ENCODE measurements around the gene KRTAP4-3. TPM values are rescaled to one million over a fixed set of nuclear protein-coding genes. Genes with fewer than 3 reads are reported as not detected.
"Not testable (repeated sequence)": the region's sequence is repeated elsewhere in the genome, so short reads cannot be mapped to it uniquely, and the experiment has no call there.

KRTAP4-3 gene
- total and polyA plus RNA-seq, 2 donors from 2014 or later, result not detected

DNA sequence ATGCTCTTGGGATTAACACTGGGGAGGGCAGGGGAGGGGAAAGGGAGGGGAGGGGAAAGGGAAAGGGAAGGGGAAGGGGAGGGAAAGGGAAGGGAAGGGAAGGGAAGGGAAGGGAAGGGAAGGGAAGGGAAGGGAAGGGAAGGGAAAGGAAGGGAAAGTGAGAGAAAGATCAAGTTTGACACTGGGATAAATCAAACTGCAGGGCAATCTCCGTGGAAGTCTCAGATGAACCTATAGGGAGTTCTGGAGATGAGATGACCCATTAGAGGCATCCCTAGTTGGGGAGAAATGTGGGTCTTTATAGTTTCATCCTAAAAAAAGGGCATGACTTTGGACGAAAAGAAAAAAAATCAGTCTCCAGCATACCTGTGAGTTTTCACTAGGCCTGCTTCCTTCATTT, 46.3 kb downstream of the KRTAP4-3 start:
- no peaks in the 10 kb centered on the region for H3K36me3 ChIP-seq (ENCODE audit: control insufficient read depth in 2 of 3, insufficient read depth in 3 of 3, low read length in 3 of 3)
- H3K27me3 ChIP-seq (ENCODE audit: control insufficient read depth, insufficient read depth, low read length), result no peaks in the 10 kb centered on the region
- H3K27ac ChIP-seq (ENCODE audit: low read depth in 2 of 2, low read length in 2 of 2), result no peak overlapping the region
- H3K9ac ChIP-seq (ENCODE audit: low read length in 3 of 3), result no peak overlapping the region
- FAIRE-seq (no peak), DNase-seq (no peak)
- TF ChIP-seq, protein P1, sequence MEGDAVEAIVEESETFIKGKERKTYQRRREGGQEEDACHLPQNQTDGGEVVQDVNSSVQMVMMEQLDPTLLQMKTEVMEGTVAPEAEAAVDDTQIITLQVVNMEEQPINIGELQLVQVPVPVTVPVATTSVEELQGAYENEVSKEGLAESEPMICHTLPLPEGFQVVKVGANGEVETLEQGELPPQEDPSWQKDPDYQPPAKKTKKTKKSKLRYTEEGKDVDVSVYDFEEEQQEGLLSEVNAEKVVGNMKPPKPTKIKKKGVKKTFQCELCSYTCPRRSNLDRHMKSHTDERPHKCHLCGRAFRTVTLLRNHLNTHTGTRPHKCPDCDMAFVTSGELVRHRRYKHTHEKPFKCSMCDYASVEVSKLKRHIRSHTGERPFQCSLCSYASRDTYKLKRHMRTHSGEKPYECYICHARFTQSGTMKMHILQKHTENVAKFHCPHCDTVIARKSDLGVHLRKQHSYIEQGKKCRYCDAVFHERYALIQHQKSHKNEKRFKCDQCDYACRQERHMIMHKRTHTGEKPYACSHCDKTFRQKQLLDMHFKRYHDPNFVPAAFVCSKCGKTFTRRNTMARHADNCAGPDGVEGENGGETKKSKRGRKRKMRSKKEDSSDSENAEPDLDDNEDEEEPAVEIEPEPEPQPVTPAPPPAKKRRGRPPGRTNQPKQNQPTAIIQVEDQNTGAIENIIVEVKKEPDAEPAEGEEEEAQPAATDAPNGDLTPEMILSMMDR (IDR thresholded peaks at IDR 0.05; ENCODE audit: borderline replicate concordance, extremely low read depth, insufficient read depth), result no peak
- no peaks in the 10 kb centered on the region for H3K4me1 ChIP-seq (ENCODE audit: control insufficient read depth in 2 of 3, insufficient read depth in 2 of 3, low read depth in 1 of 3, low read length in 3 of 3)
- intact Hi-C loops (cut with DNase I), result no loop called here
- H3K9me3 ChIP-seq (ENCODE audit: control insufficient read depth in 2 of 3, insufficient read depth in 1 of 3, low read length in 3 of 3), result no peaks in the 10 kb centered on the region
- H3K4me3 ChIP-seq (ENCODE audit: low read length in 3 of 3), result no peak overlapping the region

- H3K9ac ChIP-seq (ENCODE audit: low read length in 3 of 3); H3K36me3 ChIP-seq (ENCODE audit: control insufficient read depth in 2 of 3, insufficient read depth in 3 of 3, low read length in 3 of 3); H3K27ac ChIP-seq (ENCODE audit: low read depth in 2 of 2, low read length in 2 of 2); H3K4me3 ChIP-seq (ENCODE audit: low read length in 3 of 3); H3K9me3 ChIP-seq (ENCODE audit: control insufficient read depth in 2 of 3, insufficient read depth in 1 of 3, low read length in 3 of 3); DNase-seq; FAIRE-seq; H3K4me1 ChIP-seq (ENCODE audit: control insufficient read depth in 2 of 3, insufficient read depth in 2 of 3, low read depth in 1 of 3, low read length in 3 of 3); H3K27me3 ChIP-seq (ENCODE audit: control insufficient read depth, insufficient read depth, low read length); intact Hi-C loops (cut with DNase I): not testable (repeated sequence)
These were observed 48.0 kb downstream of the KRTAP4-3 start for GRCh38 chr17:41119696-41120690.

- no peak for FAIRE-seq
- H3K27me3 ChIP-seq (ENCODE audit: control insufficient read depth, insufficient read depth, low read length), result no peaks in the 10 kb centered on the region
- H3K9ac ChIP-seq (ENCODE audit: low read length in 3 of 3), result no peak overlapping the region
- no peaks in the 10 kb centered on the region for H3K9me3 ChIP-seq (ENCODE audit: control insufficient read depth in 2 of 3, insufficient read depth in 1 of 3, low read length in 3 of 3)
- H3K36me3 ChIP-seq (ENCODE audit: control insufficient read depth in 2 of 3, insufficient read depth in 3 of 3, low read length in 3 of 3), result no peaks in the 10 kb centered on the region
- H3K27ac ChIP-seq (ENCODE audit: low read depth in 2 of 2, low read length in 2 of 2), result no peak overlapping the region
- TF ChIP-seq, protein P1 (IDR thresholded peaks at IDR 0.05; ENCODE audit: borderline replicate concordance, extremely low read depth, insufficient read depth), result no peak
- H3K4me1 ChIP-seq (ENCODE audit: control insufficient read depth in 2 of 3, insufficient read depth in 2 of 3, low read depth in 1 of 3, low read length in 3 of 3), result no peaks in the 10 kb centered on the region
- no peak for DNase-seq
- H3K4me3 ChIP-seq (ENCODE audit: low read length in 3 of 3), result no peak overlapping the region
- intact Hi-C loops (cut with DNase I), result no loop called here
These were observed 49.3 kb downstream of the KRTAP4-3 start for GRCh38 chr17:41118721-41119120.

GRCh38 chr17:41117846-41118386, 50.1 kb downstream of the KRTAP4-3 start, which contains the start of gene KRTAP4-11:
TSS of gene KRTAP4-11 (minus strand) at chr17:41118373. CDS start at chr17:41118315, 58 bp downstream.
- H3K4me3 ChIP-seq (ENCODE audit: low read length in 3 of 3); H3K4me1 ChIP-seq (ENCODE audit: control insufficient read depth in 2 of 3, insufficient read depth in 2 of 3, low read depth in 1 of 3, low read length in 3 of 3); intact Hi-C loops (cut with DNase I); H3K9ac ChIP-seq (ENCODE audit: low read length in 3 of 3); FAIRE-seq; H3K27me3 ChIP-seq (ENCODE audit: control insufficient read depth, insufficient read depth, low read length); H3K27ac ChIP-seq (ENCODE audit: low read depth in 2 of 2, low read length in 2 of 2); H3K9me3 ChIP-seq (ENCODE audit: control insufficient read depth in 2 of 3, insufficient read depth in 1 of 3, low read length in 3 of 3); H3K36me3 ChIP-seq (ENCODE audit: control insufficient read depth in 2 of 3, insufficient read depth in 3 of 3, low read length in 3 of 3): not testable (repeated sequence)
- DNase-seq, result peak in 1 of 5 donors; percentile 24

Other genes with a start within 250 kb of the KRTAP4-3 start
Only the 30 nearest of the 40 such genes appear.
- gene KRTAP1-5, start 141.0 kb downstream of the KRTAP4-3 start, total RNA-seq, result not detected
- gene KRTAP1-5, start 141.0 kb downstream of the KRTAP4-3 start, polyA plus RNA-seq (ENCODE audit: insufficient read depth, low read depth, low replicate concordance), result not detected
- gene KRTAP1-4, start 138.0 kb downstream of the KRTAP4-3 start, total RNA-seq, result not detected
- not detected for gene KRTAP1-4, start 138.0 kb downstream of the KRTAP4-3 start, polyA plus RNA-seq (ENCODE audit: insufficient read depth, low read depth, low replicate concordance)
- not detected for gene KRTAP1-3, start 133.3 kb downstream of the KRTAP4-3 start, total RNA-seq
- gene KRTAP1-3, start 133.3 kb downstream of the KRTAP4-3 start, polyA plus RNA-seq (ENCODE audit: insufficient read depth, low read depth, low replicate concordance), result not detected
- not detected for gene KRTAP1-1, start 126.8 kb downstream of the KRTAP4-3 start, total RNA-seq
- not detected for gene KRTAP1-1, start 126.8 kb downstream of the KRTAP4-3 start, polyA plus RNA-seq (ENCODE audit: insufficient read depth, low read depth, low replicate concordance)
- not detected for gene KRTAP2-1, start 120.9 kb downstream of the KRTAP4-3 start, total RNA-seq
- not detected for gene KRTAP2-1, start 120.9 kb downstream of the KRTAP4-3 start, polyA plus RNA-seq (ENCODE audit: insufficient read depth, low read depth, low replicate concordance)
- not detected for gene KRTAP2-2, start 113.0 kb downstream of the KRTAP4-3 start, total RNA-seq
- gene KRTAP2-2, start 113.0 kb downstream of the KRTAP4-3 start, polyA plus RNA-seq (ENCODE audit: insufficient read depth, low read depth, low replicate concordance), result not detected
- gene KRTAP2-3, start 108.1 kb downstream of the KRTAP4-3 start, total RNA-seq, result 0.28 TPM
- gene KRTAP2-3, start 108.1 kb downstream of the KRTAP4-3 start, polyA plus RNA-seq (ENCODE audit: insufficient read depth, low read depth, low replicate concordance), result not detected
- gene KRTAP2-4, start 102.3 kb downstream of the KRTAP4-3 start, total RNA-seq, result not detected
- gene KRTAP2-4, start 102.3 kb downstream of the KRTAP4-3 start, polyA plus RNA-seq (ENCODE audit: insufficient read depth, low read depth, low replicate concordance), result not detected
- not detected for gene KRTAP4-7, start 84.1 kb downstream of the KRTAP4-3 start, total RNA-seq
- not detected for gene KRTAP4-7, start 84.1 kb downstream of the KRTAP4-3 start, polyA plus RNA-seq (ENCODE audit: insufficient read depth, low read depth, low replicate concordance)
- gene KRTAP4-8, start 70.1 kb downstream of the KRTAP4-3 start, total RNA-seq, result not detected
- not detected for gene KRTAP4-8, start 70.1 kb downstream of the KRTAP4-3 start, polyA plus RNA-seq (ENCODE audit: insufficient read depth, low read depth, low replicate concordance)
- gene KRTAP4-16, start 66.0 kb downstream of the KRTAP4-3 start, total RNA-seq, result not detected
- gene KRTAP4-16, start 66.0 kb downstream of the KRTAP4-3 start, polyA plus RNA-seq (ENCODE audit: insufficient read depth, low read depth, low replicate concordance), result not detected
- not detected for gene KRTAP4-9, start 62.8 kb downstream of the KRTAP4-3 start, total RNA-seq
- gene KRTAP4-9, start 62.8 kb downstream of the KRTAP4-3 start, polyA plus RNA-seq (ENCODE audit: insufficient read depth, low read depth, low replicate concordance), result not detected
- not detected for gene KRTAP4-11, start 49.8 kb downstream of the KRTAP4-3 start, total RNA-seq
- gene KRTAP4-11, start 49.8 kb downstream of the KRTAP4-3 start, polyA plus RNA-seq (ENCODE audit: insufficient read depth, low read depth, low replicate concordance), result not detected
- gene KRTAP4-12, start 44.0 kb downstream of the KRTAP4-3 start, total RNA-seq, result not detected
- not detected for gene KRTAP4-12, start 44.0 kb downstream of the KRTAP4-3 start, polyA plus RNA-seq (ENCODE audit: insufficient read depth, low read depth, low replicate concordance)
- gene KRTAP4-6, start 27.7 kb downstream of the KRTAP4-3 start, total RNA-seq, result not detected
- gene KRTAP4-6, start 27.7 kb downstream of the KRTAP4-3 start, polyA plus RNA-seq (ENCODE audit: insufficient read depth, low read depth, low replicate concordance), result not detected
- not detected for gene KRTAP4-5, start 18.4 kb downstream of the KRTAP4-3 start, total RNA-seq
- gene KRTAP4-5, start 18.4 kb downstream of the KRTAP4-3 start, polyA plus RNA-seq (ENCODE audit: insufficient read depth, low read depth, low replicate concordance), result not detected
- gene KRTAP4-4, start 7.5 kb downstream of the KRTAP4-3 start, total RNA-seq, result not detected
- gene KRTAP4-4, start 7.5 kb downstream of the KRTAP4-3 start, polyA plus RNA-seq (ENCODE audit: insufficient read depth, low read depth, low replicate concordance), result not detected
- gene KRTAP4-2, start 10.0 kb upstream of the KRTAP4-3 start, total RNA-seq, result not detected
- gene KRTAP4-2, start 10.0 kb upstream of the KRTAP4-3 start, polyA plus RNA-seq (ENCODE audit: insufficient read depth, low read depth, low replicate concordance), result not detected
- not detected for gene KRTAP4-1, start 16.7 kb upstream of the KRTAP4-3 start, total RNA-seq
- gene KRTAP4-1, start 16.7 kb upstream of the KRTAP4-3 start, polyA plus RNA-seq (ENCODE audit: insufficient read depth, low read depth, low replicate concordance), result not detected
- not detected for gene KRTAP9-1, start 21.7 kb upstream of the KRTAP4-3 start, total RNA-seq
- not detected for gene KRTAP9-1, start 21.7 kb upstream of the KRTAP4-3 start, polyA plus RNA-seq (ENCODE audit: insufficient read depth, low read depth, low replicate concordance)
- gene KRTAP9-2, start 58.4 kb upstream of the KRTAP4-3 start, total RNA-seq, result not detected
- gene KRTAP9-2, start 58.4 kb upstream of the KRTAP4-3 start, polyA plus RNA-seq (ENCODE audit: insufficient read depth, low read depth, low replicate concordance), result not detected
- gene KRTAP9-3, start 64.2 kb upstream of the KRTAP4-3 start, total RNA-seq, result not detected
- not detected for gene KRTAP9-3, start 64.2 kb upstream of the KRTAP4-3 start, polyA plus RNA-seq (ENCODE audit: insufficient read depth, low read depth, low replicate concordance)
- gene KRTAP9-8, start 69.8 kb upstream of the KRTAP4-3 start, total RNA-seq, result not detected
- not detected for gene KRTAP9-8, start 69.8 kb upstream of the KRTAP4-3 start, polyA plus RNA-seq (ENCODE audit: insufficient read depth, low read depth, low replicate concordance)
- gene KRTAP9-4, start 81.5 kb upstream of the KRTAP4-3 start, total RNA-seq, result not detected
- gene KRTAP9-4, start 81.5 kb upstream of the KRTAP4-3 start, polyA plus RNA-seq (ENCODE audit: insufficient read depth, low read depth, low replicate concordance), result not detected
- gene KRTAP9-9, start 87.2 kb upstream of the KRTAP4-3 start, total RNA-seq, result not detected
- gene KRTAP9-9, start 87.2 kb upstream of the KRTAP4-3 start, polyA plus RNA-seq (ENCODE audit: insufficient read depth, low read depth, low replicate concordance), result not detected
- not detected for gene KRTAP9-6, start 97.2 kb upstream of the KRTAP4-3 start, total RNA-seq
- not detected for gene KRTAP9-6, start 97.2 kb upstream of the KRTAP4-3 start, polyA plus RNA-seq (ENCODE audit: insufficient read depth, low read depth, low replicate concordance)
- not detected for gene KRTAP9-7, start 107.5 kb upstream of the KRTAP4-3 start, total RNA-seq
- not detected for gene KRTAP9-7, start 107.5 kb upstream of the KRTAP4-3 start, polyA plus RNA-seq (ENCODE audit: insufficient read depth, low read depth, low replicate concordance)
- not detected for gene KRTAP29-1, start 134.6 kb upstream of the KRTAP4-3 start, total RNA-seq
- not detected for gene KRTAP29-1, start 134.6 kb upstream of the KRTAP4-3 start, polyA plus RNA-seq (ENCODE audit: insufficient read depth, low read depth, low replicate concordance)
- gene KRTAP16-1, start 141.1 kb upstream of the KRTAP4-3 start, total RNA-seq, result not detected
- not detected for gene KRTAP16-1, start 141.1 kb upstream of the KRTAP4-3 start, polyA plus RNA-seq (ENCODE audit: insufficient read depth, low read depth, low replicate concordance)
- gene KRTAP17-1, start 147.5 kb upstream of the KRTAP4-3 start, total RNA-seq, result not detected
- gene KRTAP17-1, start 147.5 kb upstream of the KRTAP4-3 start, polyA plus RNA-seq (ENCODE audit: insufficient read depth, low read depth, low replicate concordance), result not detected